ENCODE results near the gene TSEN15.

The TSEN15 gene

GRCh38 chr1:184034761-184035379 is 16.7 kb upstream of the TSEN15 start:
- Histone ChIP-seq H3K9me3 (ENCODE audit: control insufficient read depth, insufficient read depth, low read length) (no peaks in the 10 kb centered on the region), H3K79me2 (ENCODE audit: control insufficient read depth, low read length) (no peaks in the 10 kb centered on the region), H3K4me3 (ENCODE audit: low read length) (no peak overlapping the region), H3K36me3 (ENCODE audit: control insufficient read depth, low read length) (no peaks in the 10 kb centered on the region), H3K4me2 (ENCODE audit: low read length) (no peak overlapping the region), H3K27ac (ENCODE audit: low read depth, low read length) (no peak overlapping the region), H3F3A (ENCODE audit: control insufficient read depth, insufficient read depth) (no peaks in the 10 kb centered on the region), H3K4me1 (ENCODE audit: control insufficient read depth, low read length) (no peaks in the 10 kb centered on the region), H3K27me3 (ENCODE audit: control insufficient read depth, low read length) (peaks cover 26% of the 10 kb centered on the region; the same call in 1 of the 2 replicates), H3K9me2 (replicated peaks; ENCODE audit: control insufficient read depth, low read length) (no peaks in the 10 kb centered on the region), H4K20me1 (ENCODE audit: control insufficient read depth, insufficient read depth, low read depth, low read length) (no peaks in the 10 kb centered on the region)
- TF ChIP-seq CTCF (IDR thresholded peaks at IDR 0.05; ENCODE audit: low read depth, low read length, poor library complexity, severe bottlenecking) (no peak), EZH2phosphoT487 (IDR thresholded peaks at IDR 0.05; ENCODE audit: borderline replicate concordance, low read length) (no peak)

DNA sequence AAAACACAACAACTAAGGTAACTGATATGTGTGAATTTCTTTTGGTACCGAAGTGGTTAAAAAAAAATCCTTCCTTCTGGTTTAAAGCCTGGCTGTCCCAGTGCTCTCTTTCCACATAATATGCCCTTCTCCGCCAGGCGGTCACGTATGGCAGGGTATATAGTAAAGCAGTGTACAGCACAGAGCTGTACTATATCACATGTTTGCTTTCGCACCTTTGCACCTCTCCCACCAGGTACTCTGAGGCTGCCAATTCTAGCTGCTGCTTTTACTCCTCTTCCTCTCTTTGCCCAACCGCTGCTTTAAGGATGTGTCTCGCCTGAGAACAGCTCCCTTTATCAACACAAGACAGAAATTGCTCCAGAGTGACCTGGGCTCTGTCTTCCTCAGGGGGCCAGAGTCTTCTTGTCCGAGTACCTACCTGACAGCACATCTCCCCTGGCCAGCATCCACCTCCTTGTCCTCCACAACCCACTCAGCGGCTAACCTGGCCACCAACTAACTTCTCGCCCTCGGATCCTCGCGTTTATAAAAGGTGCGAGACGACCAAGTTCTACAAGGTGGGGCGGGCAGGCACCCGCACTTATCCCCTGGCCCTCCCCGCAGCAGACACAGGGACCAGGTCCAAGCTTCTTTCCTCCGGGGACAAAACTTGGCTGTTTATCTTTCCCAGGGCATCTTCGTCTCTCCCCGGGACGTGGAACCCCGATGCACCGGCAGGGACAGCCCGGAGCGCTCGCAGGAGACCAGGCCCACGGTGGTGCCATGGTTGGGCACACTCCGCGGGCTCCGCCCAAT is 15.6 kb upstream of the TSEN15 start:
- Histone ChIP-seq H3K4me1 (ENCODE audit: control insufficient read depth, low read length) (no peaks in the 10 kb centered on the region), H3K79me2 (ENCODE audit: control insufficient read depth, low read length) (no peaks in the 10 kb centered on the region), H3K9me2 (replicated peaks; ENCODE audit: control insufficient read depth, low read length) (no peaks in the 10 kb centered on the region), H3K4me3 (ENCODE audit: low read length) (no peak overlapping the region), H3F3A (ENCODE audit: control insufficient read depth, insufficient read depth) (no peaks in the 10 kb centered on the region), H4K20me1 (ENCODE audit: control insufficient read depth, insufficient read depth, low read depth, low read length) (no peaks in the 10 kb centered on the region), H3K9me3 (ENCODE audit: control insufficient read depth, insufficient read depth, low read length) (no peaks in the 10 kb centered on the region), H3K27me3 (ENCODE audit: control insufficient read depth, low read length) (peaks cover 22% of the 10 kb centered on the region; the same call in 1 of the 2 replicates), H3K36me3 (ENCODE audit: control insufficient read depth, low read length) (no peaks in the 10 kb centered on the region), H3K4me2 (ENCODE audit: low read length) (no peak overlapping the region), H3K27ac (ENCODE audit: low read depth, low read length) (no peak overlapping the region)
- TF ChIP-seq EZH2phosphoT487 (IDR thresholded peaks at IDR 0.05; ENCODE audit: borderline replicate concordance, low read length) (no peak), CTCF (IDR thresholded peaks at IDR 0.05; ENCODE audit: low read depth, low read length, poor library complexity, severe bottlenecking) (no peak)

- H3K4me2 ChIP-seq (ENCODE audit: low read length) = no peak overlapping the region
- H3K4me3 ChIP-seq (ENCODE audit: low read length) = no peak overlapping the region
- no peaks in the 10 kb centered on the region for H3K4me1 ChIP-seq (ENCODE audit: control insufficient read depth, low read length)
- TF ChIP-seq EZH2phosphoT487 (IDR thresholded peaks at IDR 0.05; ENCODE audit: borderline replicate concordance, low read length) (no peak), CTCF (IDR thresholded peaks at IDR 0.05; ENCODE audit: low read depth, low read length, poor library complexity, severe bottlenecking) (no peak)
- no peaks in the 10 kb centered on the region for H3F3A ChIP-seq (ENCODE audit: control insufficient read depth, insufficient read depth)
- H3K36me3 ChIP-seq (ENCODE audit: control insufficient read depth, low read length) = no peaks in the 10 kb centered on the region
- no peaks in the 10 kb centered on the region for H4K20me1 ChIP-seq (ENCODE audit: control insufficient read depth, insufficient read depth, low read depth, low read length)
- no peaks in the 10 kb centered on the region for H3K79me2 ChIP-seq (ENCODE audit: control insufficient read depth, low read length)
- H3K27ac ChIP-seq (ENCODE audit: low read depth, low read length) = no peak overlapping the region
- H3K27me3 ChIP-seq (ENCODE audit: control insufficient read depth, low read length) = peaks cover 17% of the 10 kb centered on the region; the same call in 1 of the 2 replicates
- no peaks in the 10 kb centered on the region for H3K9me3 ChIP-seq (ENCODE audit: control insufficient read depth, insufficient read depth, low read length)
- no peaks in the 10 kb centered on the region for H3K9me2 ChIP-seq (replicated peaks; ENCODE audit: control insufficient read depth, low read length)
Observed at GRCh38 chr1:184036517-184036949, 15.0 kb upstream of the TSEN15 start.
